SKM-1 (cell line): ENCODE data around the gene GNG3.
"Not testable (repeated sequence)": the region's sequence is repeated elsewhere in the genome, so short reads cannot be mapped to it uniquely, and the experiment has no call there.

Source experiments
- DNase-seq: peaks from one replicate; lab custom pipeline; 2025; ENCODE audit not compliant: unreplicated experiment; lab: John Stamatoyannopoulos, UW

GNG3 gene

GRCh38 chr11:62707277-62707861 lies at the start of gene GNG3, which contains the start of gene BSCL2:
TSS of gene GNG3 (plus strand) at chr11:62707676. CDS start at chr11:62708296, 620 bp downstream.
TSS of gene BSCL2 (minus strand) at chr11:62707424. CDS start at chr11:62707195, 229 bp downstream.
- DNase-seq: no peak

- no peak for DNase-seq
These were observed 42.9 kb upstream of the GNG3 start for GRCh38 chr11:62664405-62665074.

GRCh38 chr11:62665075-62665598 lies 42.3 kb upstream of the GNG3 start, which contains the start of the genes C11orf98 and CSKMT:
TSS of gene C11orf98 (minus strand) at chr11:62665210. CDS start at chr11:62665169, 41 bp downstream.
TSS of gene CSKMT (plus strand) at chr11:62665312. CDS start at chr11:62665880, 568 bp downstream.
- peak; percentile 89 for DNase-seq

- no peak for DNase-seq
These were observed 41.7 kb upstream of the GNG3 start for GRCh38 chr11:62665599-62666258.

- DNase-seq: no peak
These were observed 41.1 kb upstream of the GNG3 start for GRCh38 chr11:62666259-62666926.

GRCh38 chr11:62667460-62667859 lies 40.0 kb upstream of the GNG3 start:
- no peak for DNase-seq

GRCh38 chr11:62669420-62670161 lies 37.9 kb upstream of the GNG3 start:
- no peak for DNase-seq

- no peak for DNase-seq
These were observed 36.3 kb upstream of the GNG3 start for GRCh38 chr11:62671236-62671607.

- peak; percentile 67 for DNase-seq
These were observed 35.7 kb upstream of the GNG3 start, which contains the start of the genes LBHD1 and UQCC3 for GRCh38 chr11:62671608-62672389. TSS of gene LBHD1 (minus strand) at chr11:62672267. CDS start at chr11:62670031, 2,236 bp downstream. TSS of gene UQCC3 (plus strand) at chr11:62671673. CDS start at chr11:62671746, 73 bp downstream.

GRCh38 chr11:62673196-62673525 lies 34.3 kb upstream of the GNG3 start:
- no peak for DNase-seq

GRCh38 chr11:62675415-62675814 lies 32.1 kb upstream of the GNG3 start:
- DNase-seq: not testable (repeated sequence)

GRCh38 chr11:62676698-62677097 lies 30.8 kb upstream of the GNG3 start:
- no peak for DNase-seq

GRCh38 chr11:62677156-62677555 lies 30.3 kb upstream of the GNG3 start:
- no peak for DNase-seq

GRCh38 chr11:62677714-62678113 lies 29.8 kb upstream of the GNG3 start:
- no peak for DNase-seq

- DNase-seq: no peak
These were observed 29.1 kb upstream of the GNG3 start for GRCh38 chr11:62678433-62678769.

- peak; percentile 82 for DNase-seq
These were observed 28.4 kb upstream of the GNG3 start, which contains the start of gene UBXN1 for GRCh38 chr11:62678770-62679696. TSS of gene UBXN1 (minus strand) at chr11:62679073. CDS start at chr11:62678923, 150 bp downstream.

- peak; percentile 65 for DNase-seq
These were observed 26.6 kb upstream of the GNG3 start for GRCh38 chr11:62680825-62681240.

- DNase-seq: no peak
These were observed 25.0 kb upstream of the GNG3 start for GRCh38 chr11:62682518-62682917.
